ENCODE measurements around the gene TRPV2. TPM values are rescaled to one million over a fixed set of nuclear protein-coding genes. Genes with fewer than 3 reads are reported as not detected.

Gene TRPV2
- total and polyA plus RNA-seq, 9 of the 15 experiments (the other 6 are each of a cell fraction or from before 2014, with no cell fraction given): 10.0 to 97.5 (median 30.3) TPM

GRCh38 chr17:16419929-16420271, 4.5 kb downstream of the TRPV2 start:
- Histone ChIP-seq H3K4me2 (ENCODE audit: insufficient read depth, low read length) (peak overlapping the region; percentile 41), H3K9me1 (ENCODE audit: control insufficient read depth, insufficient read depth, low read length) (peaks cover 4% of the 10 kb centered on the region), H3K4me1 (replicated peaks in 1 of 2; ENCODE audit: control insufficient read depth in 2 of 2, insufficient read depth in 2 of 2, low read length in 2 of 2) (peaks cover 37 to 42% of the 10 kb centered on the region in 2 experiments), H3K36me3 (ENCODE audit: control insufficient read depth, insufficient read depth, low read length) (peaks cover 49% of the 10 kb centered on the region; the same call in 2 of the 3 replicates), H3K4me3 (no peak overlapping the region; the same call in 1 of the 2 replicates), H4K20me1 (replicated peaks; ENCODE audit: control insufficient read depth, insufficient read depth, low read length) (no peaks in the 10 kb centered on the region), H3K9me3 (replicated peaks; ENCODE audit: control insufficient read depth, insufficient read depth, low read depth, low read length) (no peaks in the 10 kb centered on the region), H3K27ac (ENCODE audit: extremely low read depth, low read depth, low read length) (peak overlapping the region; percentile 74), H2AFZ (ENCODE audit: low read depth, low read length) (no peak overlapping the region), H3K9ac (ENCODE audit: insufficient read depth in 1 of 2, low read depth in 2 of 2, low read length in 2 of 2) (peak overlapping the region; percentile 43 to 81), H3K27me3 (ENCODE audit: control insufficient read depth in 2 of 2, insufficient read depth in 2 of 2, low read length in 2 of 2) (no peaks in the 10 kb centered on the region), H3K79me2 (ENCODE audit: control insufficient read depth, insufficient read depth, low read length) (peaks cover 54% of the 10 kb centered on the region)
- in situ Hi-C loops (cut with MboI) (no loop called here), intact Hi-C loops (cut with micrococcal nuclease) (no loop called here)
- WGBS (ENCODE audit: insufficient coverage, low coverage, missing lambda C conversion rate): 12% methylated on average over 9 of the region's 10 CpGs
- CTCF ChIA-PET (ENCODE audit: low intra/inter-chr PET ratio): no interaction called here
- DNase-seq (ENCODE audit: extremely low read depth in 1 of 4, low spot score in 3 of 4) (peak in 2 of 4 experiments; percentile 28 to 59), FAIRE-seq (peak; percentile 80), ATAC-seq (no peak)
- BruUV-seq (replicated peaks): no TSS peak
- POLR2A ChIA-PET: interaction anchor here (0.6 to 1.2 kb wide), 2 partner anchors 39 to 1505 kb away, joined by 4 read pairs; partner anchors contain the start of gene UBB
- TF ChIP-seq, protein P1, sequence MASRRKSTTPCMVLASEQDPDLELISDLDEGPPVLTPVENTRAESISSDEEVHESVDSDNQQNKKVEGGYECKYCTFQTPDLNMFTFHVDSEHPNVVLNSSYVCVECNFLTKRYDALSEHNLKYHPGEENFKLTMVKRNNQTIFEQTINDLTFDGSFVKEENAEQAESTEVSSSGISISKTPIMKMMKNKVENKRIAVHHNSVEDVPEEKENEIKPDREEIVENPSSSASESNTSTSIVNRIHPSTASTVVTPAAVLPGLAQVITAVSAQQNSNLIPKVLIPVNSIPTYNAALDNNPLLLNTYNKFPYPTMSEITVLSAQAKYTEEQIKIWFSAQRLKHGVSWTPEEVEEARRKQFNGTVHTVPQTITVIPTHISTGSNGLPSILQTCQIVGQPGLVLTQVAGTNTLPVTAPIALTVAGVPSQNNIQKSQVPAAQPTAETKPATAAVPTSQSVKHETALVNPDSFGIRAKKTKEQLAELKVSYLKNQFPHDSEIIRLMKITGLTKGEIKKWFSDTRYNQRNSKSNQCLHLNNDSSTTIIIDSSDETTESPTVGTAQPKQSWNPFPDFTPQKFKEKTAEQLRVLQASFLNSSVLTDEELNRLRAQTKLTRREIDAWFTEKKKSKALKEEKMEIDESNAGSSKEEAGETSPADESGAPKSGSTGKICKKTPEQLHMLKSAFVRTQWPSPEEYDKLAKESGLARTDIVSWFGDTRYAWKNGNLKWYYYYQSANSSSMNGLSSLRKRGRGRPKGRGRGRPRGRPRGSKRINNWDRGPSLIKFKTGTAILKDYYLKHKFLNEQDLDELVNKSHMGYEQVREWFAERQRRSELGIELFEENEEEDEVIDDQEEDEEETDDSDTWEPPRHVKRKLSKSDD (conservative IDR thresholded peaks at IDR 0.05; ENCODE audit: low read length): no peak
- TF ChIP-seq DACH1 (IDR thresholded peaks at IDR 0.05; ENCODE audit: partially characterized antibody) (no peak), HSF4 (CRISPR knock-in tag; IDR thresholded peaks at IDR 0.05; ENCODE audit: borderline replicate concordance) (no peak), ZNF589 (CRISPR knock-in tag; IDR thresholded peaks at IDR 0.05; ENCODE audit: low read depth) (0 out of 2 replicates have a peak, but pooled peaks have one; percentile 6), GATAD2B (IDR thresholded peaks at IDR 0.05; ENCODE audit: borderline replicate concordance) (no peak), ZNF280B (CRISPR knock-in tag; IDR thresholded peaks at IDR 0.05) (no peak), MIER1 (IDR thresholded peaks at IDR 0.05; ENCODE audit: low read depth) (no peak), TFAP4 (CRISPR knock-in tag; IDR thresholded peaks at IDR 0.05; ENCODE audit: borderline replicate concordance) (peak; percentile 29; the same call in 1 of the 2 replicates), PTBP1 (IDR thresholded peaks at IDR 0.05; ENCODE audit: low read depth, low read length) (no peak), ZNF12 (CRISPR knock-in tag; IDR thresholded peaks at IDR 0.05) (no peak), ZNF76 (CRISPR knock-in tag; IDR thresholded peaks at IDR 0.05; ENCODE audit: borderline replicate concordance) (no peak)
- TF ChIP-seq, protein P2, sequence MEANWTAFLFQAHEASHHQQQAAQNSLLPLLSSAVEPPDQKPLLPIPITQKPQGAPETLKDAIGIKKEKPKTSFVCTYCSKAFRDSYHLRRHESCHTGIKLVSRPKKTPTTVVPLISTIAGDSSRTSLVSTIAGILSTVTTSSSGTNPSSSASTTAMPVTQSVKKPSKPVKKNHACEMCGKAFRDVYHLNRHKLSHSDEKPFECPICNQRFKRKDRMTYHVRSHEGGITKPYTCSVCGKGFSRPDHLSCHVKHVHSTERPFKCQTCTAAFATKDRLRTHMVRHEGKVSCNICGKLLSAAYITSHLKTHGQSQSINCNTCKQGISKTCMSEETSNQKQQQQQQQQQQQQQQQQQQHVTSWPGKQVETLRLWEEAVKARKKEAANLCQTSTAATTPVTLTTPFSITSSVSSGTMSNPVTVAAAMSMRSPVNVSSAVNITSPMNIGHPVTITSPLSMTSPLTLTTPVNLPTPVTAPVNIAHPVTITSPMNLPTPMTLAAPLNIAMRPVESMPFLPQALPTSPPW (CRISPR knock-in tag; IDR thresholded peaks at IDR 0.05): peak; percentile 80
- TF ChIP-seq, protein P3, sequence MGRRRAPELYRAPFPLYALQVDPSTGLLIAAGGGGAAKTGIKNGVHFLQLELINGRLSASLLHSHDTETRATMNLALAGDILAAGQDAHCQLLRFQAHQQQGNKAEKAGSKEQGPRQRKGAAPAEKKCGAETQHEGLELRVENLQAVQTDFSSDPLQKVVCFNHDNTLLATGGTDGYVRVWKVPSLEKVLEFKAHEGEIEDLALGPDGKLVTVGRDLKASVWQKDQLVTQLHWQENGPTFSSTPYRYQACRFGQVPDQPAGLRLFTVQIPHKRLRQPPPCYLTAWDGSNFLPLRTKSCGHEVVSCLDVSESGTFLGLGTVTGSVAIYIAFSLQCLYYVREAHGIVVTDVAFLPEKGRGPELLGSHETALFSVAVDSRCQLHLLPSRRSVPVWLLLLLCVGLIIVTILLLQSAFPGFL (CRISPR knock-in tag; IDR thresholded peaks at IDR 0.05): no peak
